Fibroblast of the conjunctiva (primary cell): ENCODE measurements around the gene SMIM35.
"Not testable (repeated sequence)": the region's sequence is repeated elsewhere in the genome, so short reads cannot be mapped to it uniquely, and the experiment has no call there.

Experiments
- DNase-seq: peaks from one replicate; pipeline ENCODE4 v3.0.0-alpha.2; 2010; ENCODE audit warnings: low read depth

SMIM35 gene

GRCh38 chr11:117983163-117983475, 103.6 kb downstream of the SMIM35 start:
- DNase-seq, result no peak

GRCh38 chr11:117980720-117981119, 106.0 kb downstream of the SMIM35 start:
- no peak for DNase-seq

GRCh38 chr11:117980280-117980679, 106.5 kb downstream of the SMIM35 start:
- DNase-seq, result no peak

- DNase-seq, result no peak
Measured at GRCh38 chr11:117979481-117980211, 107.1 kb downstream of the SMIM35 start.

GRCh38 chr11:117978991-117979390, 107.8 kb downstream of the SMIM35 start:
- no peak for DNase-seq

- DNase-seq, result not testable (repeated sequence)
Measured at GRCh38 chr11:117978291-117978910, 108.4 kb downstream of the SMIM35 start.

- not testable (repeated sequence) for DNase-seq
Measured at GRCh38 chr11:117977612-117978264, 109.0 kb downstream of the SMIM35 start.

- no peak for DNase-seq
Measured at GRCh38 chr11:117977029-117977428, 109.7 kb downstream of the SMIM35 start.

GRCh38 chr11:117976445-117976844, 110.3 kb downstream of the SMIM35 start:
- DNase-seq, result no peak

GRCh38 chr11:117973503-117973860, 113.3 kb downstream of the SMIM35 start:
- no peak for DNase-seq

GRCh38 chr11:117972629-117973502, 113.9 kb downstream of the SMIM35 start:
- DNase-seq, result no peak

- no peak for DNase-seq
Measured at GRCh38 chr11:117972044-117972443, 114.7 kb downstream of the SMIM35 start.

GRCh38 chr11:117970400-117971024, 116.3 kb downstream of the SMIM35 start:
- no peak for DNase-seq

GRCh38 chr11:117969160-117969991, 117.4 kb downstream of the SMIM35 start:
- no peak for DNase-seq

GRCh38 chr11:117966908-117967307, 119.9 kb downstream of the SMIM35 start:
- no peak for DNase-seq

- DNase-seq, result no peak
Measured at GRCh38 chr11:117962826-117963225, 123.9 kb downstream of the SMIM35 start.

GRCh38 chr11:117961896-117962295, 124.9 kb downstream of the SMIM35 start:
- DNase-seq, result no peak

GRCh38 chr11:117960406-117960805, 126.4 kb downstream of the SMIM35 start:
- DNase-seq, result no peak

GRCh38 chr11:117959438-117960149, 127.2 kb downstream of the SMIM35 start:
- DNase-seq, result no peak

- DNase-seq, result no peak
Measured at GRCh38 chr11:117958949-117959348, 127.8 kb downstream of the SMIM35 start.
